ENCODE data around the gene RUSF1.
"Not testable (repeated sequence)": the region's sequence is repeated elsewhere in the genome, so short reads cannot be mapped to it uniquely, and the experiment has no call there.

Gene RUSF1

GRCh38 chr16:31453255-31454204 lies 54.7 kb downstream of the RUSF1 start:
- no peak for DNase-seq (ENCODE audit: extremely low read depth in 1 of 2, low read depth in 1 of 2)

GRCh38 chr16:31452631-31453106 lies 55.5 kb downstream of the RUSF1 start:
- DNase-seq (ENCODE audit: extremely low read depth in 1 of 2, low read depth in 1 of 2), result no peak

- DNase-seq (ENCODE audit: extremely low read depth in 1 of 2, low read depth in 1 of 2), result no peak
Observed at GRCh38 chr16:31451681-31452351, 56.4 kb downstream of the RUSF1 start.

- DNase-seq (ENCODE audit: extremely low read depth in 1 of 2, low read depth in 1 of 2), result no peak
Observed at GRCh38 chr16:31451201-31451600, 57.0 kb downstream of the RUSF1 start.

- not testable (repeated sequence) for DNase-seq (ENCODE audit: extremely low read depth in 1 of 2, low read depth in 1 of 2)
Observed at GRCh38 chr16:31445931-31446330, 62.3 kb downstream of the RUSF1 start.

GRCh38 chr16:31441956-31442355 lies 66.2 kb downstream of the RUSF1 start:
- DNase-seq (ENCODE audit: extremely low read depth in 1 of 2, low read depth in 1 of 2), result no peak

- DNase-seq (ENCODE audit: extremely low read depth in 1 of 2, low read depth in 1 of 2), result no peak
Observed at GRCh38 chr16:31440516-31441184, 67.5 kb downstream of the RUSF1 start.

- DNase-seq (ENCODE audit: extremely low read depth in 1 of 2, low read depth in 1 of 2), result no peak
Observed at GRCh38 chr16:31439519-31439918, 68.7 kb downstream of the RUSF1 start.

All from activated CD8-positive, alpha-beta memory T cell treated with anti-CD3 and anti-CD28 coated beads for 1 hour (primary cell).